Liver (tissue), 9 donors: ENCODE results near the gene GSPT1. TPM values are rescaled to one million over a fixed set of nuclear protein-coding genes. Genes with fewer than 3 reads are reported as not detected.

Source experiments
- DNase-seq: peaks from one replicate; pipeline ENCODE4 v3.0.0-alpha.2; 2017; ENCODE audit warnings: low spot score
- H3K27ac ChIP-seq, 2 donors: one replicate each; pipeline ENCODE4 v1.7.0; 2013; ENCODE audit warnings: inconsistent platforms in 2 of 2, low read length in 2 of 2, control low read depth in 1 of 2, low read depth in 1 of 2, mild to moderate bottlenecking in 1 of 2
- H3K27me3 ChIP-seq, 4 donors: one replicate each; pipeline versions ENCODE4 v1.6.1 to v1.7.0; 2013; ENCODE audit warnings: low read length in 3 of 4, inconsistent platforms in 1 of 4, mild to moderate bottlenecking in 1 of 4, moderate library complexity in 1 of 4; ENCODE audit not compliant: control insufficient read depth in 4 of 4, insufficient read depth in 4 of 4
- H3K36me3 ChIP-seq, 4 donors: one replicate each; pipeline versions ENCODE4 v1.6.1 to v1.7.0; 2013; ENCODE audit warnings: low read length in 3 of 4, mild to moderate bottlenecking in 3 of 4, low read depth in 1 of 4, moderate library complexity in 1 of 4; ENCODE audit not compliant: control insufficient read depth in 4 of 4, insufficient read depth in 3 of 4
- H3K4me1 ChIP-seq, 4 donors: one replicate each; pipeline versions ENCODE4 v1.6.1 to v1.7.0; 2013; ENCODE audit warnings: low read length in 3 of 4, mild to moderate bottlenecking in 3 of 4, moderate library complexity in 1 of 4; ENCODE audit not compliant: control insufficient read depth in 4 of 4, insufficient read depth in 4 of 4
- H3K4me3 ChIP-seq, 3 donors: one replicate each; pipeline versions ENCODE4 v1.6.1 to v1.7.0; 2013; ENCODE audit warnings: low read length in 3 of 3, control low read depth in 1 of 3, low read depth in 1 of 3, mild to moderate bottlenecking in 1 of 3
- H3K9ac ChIP-seq, 2 donors: one replicate each; pipeline ENCODE4 v1.7.0; 2013; ENCODE audit warnings: low read length in 2 of 2, mild to moderate bottlenecking in 2 of 2, moderate library complexity in 2 of 2, control low read depth in 1 of 2, low read depth in 1 of 2
- H3K9me3 ChIP-seq, 4 donors: one replicate each; pipeline versions ENCODE4 v1.6.1 to v1.7.0; 2013; ENCODE audit warnings: low read length in 3 of 4; ENCODE audit not compliant: control insufficient read depth in 4 of 4
- EGR1 ChIP-seq, 2 donors: IDR thresholded peaks; 2 replicates each; pipeline ENCODE4 v1.6.1; 2016 to 2018; ENCODE audit warnings: antibody characterized with exemption in 2 of 2, low read depth in 2 of 2
- FOXA2 ChIP-seq: IDR thresholded peaks from 2 replicates; pipeline ENCODE4 v1.6.1; 2016; ENCODE audit warnings: antibody characterized with exemption
- GABPA ChIP-seq, 2 donors: IDR thresholded peaks in 1 of 2; conservative IDR thresholded peaks in 1 of 2; 2 replicates each; pipeline ENCODE4 v1.6.1; 2016; ENCODE audit warnings: antibody characterized with exemption in 2 of 2, mild to moderate bottlenecking in 1 of 2, moderate library complexity in 1 of 2
- HNF4A ChIP-seq, 2 donors: conservative IDR thresholded peaks; 2 replicates each; pipeline ENCODE4 v1.6.1; 2016; ENCODE audit warnings: antibody characterized with exemption in 2 of 2, mild to moderate bottlenecking in 2 of 2
- HNF4G ChIP-seq: IDR thresholded peaks from 2 replicates; pipeline ENCODE4 v1.6.1; 2016; ENCODE audit warnings: antibody characterized with exemption
- JUND ChIP-seq, 2 donors: IDR thresholded peaks; 2 replicates each; pipeline ENCODE4 v1.6.1; 2016; ENCODE audit warnings: antibody characterized with exemption in 2 of 2
- MAX ChIP-seq: IDR thresholded peaks from 2 replicates; pipeline ENCODE4 v1.6.1; 2016; ENCODE audit warnings: antibody characterized with exemption
- RAD21 ChIP-seq, 2 donors: IDR thresholded peaks; 2 replicates each; pipeline ENCODE4 v1.6.1; 2016; ENCODE audit warnings: antibody characterized with exemption in 2 of 2, mild to moderate bottlenecking in 2 of 2
- SP1 ChIP-seq: IDR thresholded peaks from 2 replicates; pipeline ENCODE4 v1.6.1; 2018; ENCODE audit warnings: antibody characterized with exemption, mild to moderate bottlenecking
- YY1 ChIP-seq: IDR thresholded peaks from 2 replicates; pipeline ENCODE4 v1.6.1; 2016; ENCODE audit warnings: antibody characterized with exemption, mild to moderate bottlenecking
- WGBS: extraction: QIAGEN DNeasy Blood & Tissue Kit; methylation state at CpG from one replicate; pipeline ENCODE4 v1.1.7; 2013; 5-methylcytosine and 5-hydroxymethylcytosine counted together
- polyA plus RNA-seq, 2 donors: library from polyadenylated mRNA; stranded (reverse) in 1 of 2; unstranded in 1 of 2; fragments of 200-250 nt in 1 of 2; fragments of >200 nt in 1 of 2; fragmentation: Nextera tagmentation in 1 of 2; extraction: Ambion mirVana in 1 of 2; gene quantifications; one replicate each; pipeline versions ENCODE4 v1.2.1 to v1.2.3, GENCODE V29; 2013 to 2015
- total RNA-seq, 2 donors: library from RNA; depleted of rRNA; stranded (reverse); fragments of >200 nt; gene quantifications; one replicate each; pipeline ENCODE4 v1.2.3, GENCODE V29; 2014
- TF ChIP-seq, protein P1 (sequence below): IDR thresholded peaks from 2 replicates; pipeline ENCODE4 v1.6.1; 2016; ENCODE audit warnings: antibody characterized with exemption
- TF ChIP-seq, protein P2 (sequence below): IDR thresholded peaks from 2 replicates; pipeline ENCODE4 v1.6.1; 2016; ENCODE audit warnings: antibody characterized with exemption
- TF ChIP-seq, protein P3 (sequence below): IDR thresholded peaks from 2 replicates; pipeline ENCODE4 v1.6.1; 2016; ENCODE audit warnings: antibody characterized with exemption, mild to moderate bottlenecking
- TF ChIP-seq, protein P4 (sequence below): fragments of 150-350 bp; IDR thresholded peaks from 2 replicates; pipeline ENCODE4 v1.5.1; 2017; ENCODE audit warnings: improper control_type of control experiment, low read depth, low read length; ENCODE audit not compliant: missing input control
- donor health status: healthy.
- donor health status: healthy.
- donor health status: healthy.
- donor health status: healthy.
- donor health status: healthy.

The GSPT1 gene
- total and polyA plus RNA-seq, 4 donors, result 24.2 to 67.6 (median 41.9) TPM

- TF ChIP-seq MAX, result no peak
Observed at GRCh38 chr16:11875721-11876120, 40.0 kb downstream of the GSPT1 start (continued).

DNA sequence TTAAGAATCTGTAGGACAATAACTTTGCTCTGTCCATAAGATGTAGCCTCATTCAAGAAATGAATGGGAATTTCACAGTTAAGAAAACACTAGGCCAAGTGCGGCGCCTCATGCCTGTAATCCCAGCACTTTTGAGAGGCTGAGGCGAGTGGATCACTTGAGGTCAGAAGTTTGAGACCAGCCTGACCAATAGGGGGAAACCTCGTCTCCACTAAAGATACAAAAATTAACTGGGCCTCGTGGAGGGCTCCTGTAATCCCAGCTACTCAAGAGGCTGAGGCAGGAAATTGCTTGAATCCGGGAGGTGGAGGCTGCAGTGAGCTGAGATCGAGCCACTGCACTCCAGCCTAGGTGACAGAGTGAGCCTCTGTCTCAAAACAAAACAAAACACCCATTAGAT is 44.6 kb downstream of the GSPT1 start:
- no peak for DNase-seq
- 66% methylated on average over 7 of the region's 7 CpGs for WGBS

GRCh38 chr16:11870399-11870798 is 45.4 kb downstream of the GSPT1 start:
- H3K27ac ChIP-seq, result no peak overlapping the region
- H3K36me3 ChIP-seq, result peaks cover 0 to 18% (median 11%) of the 10 kb centered on the region in 4 donors
- peaks cover 8 to 48% (median 31%) of the 10 kb centered on the region in 4 donors for H3K4me1 ChIP-seq
- H3K9me3 ChIP-seq, result no peaks in the 10 kb centered on the region
- WGBS, result 22% methylated on average over 3 of the region's 3 CpGs
- H3K27me3 ChIP-seq, result no peaks in the 10 kb centered on the region
- DNase-seq, result no peak
- no peak overlapping the region for H3K4me3 ChIP-seq
- TF ChIP-seq EGR1 (IDR thresholded peaks at IDR 0.05; ENCODE audit: low read depth in 2 of 2) (no peak), RAD21 (IDR thresholded peaks at IDR 0.05) (no peak), HNF4G (no peak), FOXA2 (no peak), YY1 (no peak), HNF4A (conservative IDR thresholded peaks at IDR 0.05) (no peak), JUND (IDR thresholded peaks at IDR 0.05) (no peak), SP1 (no peak), GABPA (IDR thresholded peaks at IDR 0.05 in 1 of 2, conservative IDR thresholded peaks at IDR 0.05 in 1 of 2) (no peak)
- TF ChIP-seq, protein P1, sequence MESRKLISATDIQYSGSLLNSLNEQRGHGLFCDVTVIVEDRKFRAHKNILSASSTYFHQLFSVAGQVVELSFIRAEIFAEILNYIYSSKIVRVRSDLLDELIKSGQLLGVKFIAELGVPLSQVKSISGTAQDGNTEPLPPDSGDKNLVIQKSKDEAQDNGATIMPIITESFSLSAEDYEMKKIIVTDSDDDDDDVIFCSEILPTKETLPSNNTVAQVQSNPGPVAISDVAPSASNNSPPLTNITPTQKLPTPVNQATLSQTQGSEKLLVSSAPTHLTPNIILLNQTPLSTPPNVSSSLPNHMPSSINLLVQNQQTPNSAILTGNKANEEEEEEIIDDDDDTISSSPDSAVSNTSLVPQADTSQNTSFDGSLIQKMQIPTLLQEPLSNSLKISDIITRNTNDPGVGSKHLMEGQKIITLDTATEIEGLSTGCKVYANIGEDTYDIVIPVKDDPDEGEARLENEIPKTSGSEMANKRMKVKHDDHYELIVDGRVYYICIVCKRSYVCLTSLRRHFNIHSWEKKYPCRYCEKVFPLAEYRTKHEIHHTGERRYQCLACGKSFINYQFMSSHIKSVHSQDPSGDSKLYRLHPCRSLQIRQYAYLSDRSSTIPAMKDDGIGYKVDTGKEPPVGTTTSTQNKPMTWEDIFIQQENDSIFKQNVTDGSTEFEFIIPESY, result no peak
- TF ChIP-seq, protein P2, sequence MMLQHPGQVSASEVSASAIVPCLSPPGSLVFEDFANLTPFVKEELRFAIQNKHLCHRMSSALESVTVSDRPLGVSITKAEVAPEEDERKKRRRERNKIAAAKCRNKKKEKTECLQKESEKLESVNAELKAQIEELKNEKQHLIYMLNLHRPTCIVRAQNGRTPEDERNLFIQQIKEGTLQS, result no peak
- TF ChIP-seq, protein P3, sequence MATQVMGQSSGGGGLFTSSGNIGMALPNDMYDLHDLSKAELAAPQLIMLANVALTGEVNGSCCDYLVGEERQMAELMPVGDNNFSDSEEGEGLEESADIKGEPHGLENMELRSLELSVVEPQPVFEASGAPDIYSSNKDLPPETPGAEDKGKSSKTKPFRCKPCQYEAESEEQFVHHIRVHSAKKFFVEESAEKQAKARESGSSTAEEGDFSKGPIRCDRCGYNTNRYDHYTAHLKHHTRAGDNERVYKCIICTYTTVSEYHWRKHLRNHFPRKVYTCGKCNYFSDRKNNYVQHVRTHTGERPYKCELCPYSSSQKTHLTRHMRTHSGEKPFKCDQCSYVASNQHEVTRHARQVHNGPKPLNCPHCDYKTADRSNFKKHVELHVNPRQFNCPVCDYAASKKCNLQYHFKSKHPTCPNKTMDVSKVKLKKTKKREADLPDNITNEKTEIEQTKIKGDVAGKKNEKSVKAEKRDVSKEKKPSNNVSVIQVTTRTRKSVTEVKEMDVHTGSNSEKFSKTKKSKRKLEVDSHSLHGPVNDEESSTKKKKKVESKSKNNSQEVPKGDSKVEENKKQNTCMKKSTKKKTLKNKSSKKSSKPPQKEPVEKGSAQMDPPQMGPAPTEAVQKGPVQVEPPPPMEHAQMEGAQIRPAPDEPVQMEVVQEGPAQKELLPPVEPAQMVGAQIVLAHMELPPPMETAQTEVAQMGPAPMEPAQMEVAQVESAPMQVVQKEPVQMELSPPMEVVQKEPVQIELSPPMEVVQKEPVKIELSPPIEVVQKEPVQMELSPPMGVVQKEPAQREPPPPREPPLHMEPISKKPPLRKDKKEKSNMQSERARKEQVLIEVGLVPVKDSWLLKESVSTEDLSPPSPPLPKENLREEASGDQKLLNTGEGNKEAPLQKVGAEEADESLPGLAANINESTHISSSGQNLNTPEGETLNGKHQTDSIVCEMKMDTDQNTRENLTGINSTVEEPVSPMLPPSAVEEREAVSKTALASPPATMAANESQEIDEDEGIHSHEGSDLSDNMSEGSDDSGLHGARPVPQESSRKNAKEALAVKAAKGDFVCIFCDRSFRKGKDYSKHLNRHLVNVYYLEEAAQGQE, result no peak
- H3K9ac ChIP-seq, result no peak overlapping the region

More for the DNA sequence above, 44.6 kb downstream of the GSPT1 start:
- TF ChIP-seq HNF4G, result no peak
- TF ChIP-seq, protein P4, sequence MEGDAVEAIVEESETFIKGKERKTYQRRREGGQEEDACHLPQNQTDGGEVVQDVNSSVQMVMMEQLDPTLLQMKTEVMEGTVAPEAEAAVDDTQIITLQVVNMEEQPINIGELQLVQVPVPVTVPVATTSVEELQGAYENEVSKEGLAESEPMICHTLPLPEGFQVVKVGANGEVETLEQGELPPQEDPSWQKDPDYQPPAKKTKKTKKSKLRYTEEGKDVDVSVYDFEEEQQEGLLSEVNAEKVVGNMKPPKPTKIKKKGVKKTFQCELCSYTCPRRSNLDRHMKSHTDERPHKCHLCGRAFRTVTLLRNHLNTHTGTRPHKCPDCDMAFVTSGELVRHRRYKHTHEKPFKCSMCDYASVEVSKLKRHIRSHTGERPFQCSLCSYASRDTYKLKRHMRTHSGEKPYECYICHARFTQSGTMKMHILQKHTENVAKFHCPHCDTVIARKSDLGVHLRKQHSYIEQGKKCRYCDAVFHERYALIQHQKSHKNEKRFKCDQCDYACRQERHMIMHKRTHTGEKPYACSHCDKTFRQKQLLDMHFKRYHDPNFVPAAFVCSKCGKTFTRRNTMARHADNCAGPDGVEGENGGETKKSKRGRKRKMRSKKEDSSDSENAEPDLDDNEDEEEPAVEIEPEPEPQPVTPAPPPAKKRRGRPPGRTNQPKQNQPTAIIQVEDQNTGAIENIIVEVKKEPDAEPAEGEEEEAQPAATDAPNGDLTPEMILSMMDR, result no peak
- TF ChIP-seq RAD21 (IDR thresholded peaks at IDR 0.05), result peak in 1 of 2 donors; percentile 8
- TF ChIP-seq SP1, result no peak
- H3K4me1 ChIP-seq, result peaks cover 7 to 40% (median 31%) of the 10 kb centered on the region in 4 donors
- H3K27me3 ChIP-seq, result no peaks in the 10 kb centered on the region
- no peak overlapping the region for H3K27ac ChIP-seq
- H3K9me3 ChIP-seq, result no peaks in the 10 kb centered on the region
- H3K4me3 ChIP-seq, result no peak overlapping the region
- no peak overlapping the region for H3K9ac ChIP-seq
- peaks cover 3 to 25% (median 17%) of the 10 kb centered on the region in 4 donors for H3K36me3 ChIP-seq
